IMR-90 (cell line): Measurements from ENCODE around the gene PSD2. TPM values are rescaled to one million over a fixed set of nuclear protein-coding genes. Genes with fewer than 3 reads are reported as not detected.

Experiments used
- ATAC-seq: fragments of 200-7000 bp; cut with Tn5 transposase; 2 replicates; pipeline ENCODE4 v1.9.1; 2020; ENCODE audit warnings: low read depth, mild to moderate bottlenecking, moderate library complexity
- Bru-seq: library from RNA; stranded (reverse); fragments of 400-500 nt; gene quantifications from one replicate; lab custom pipeline; 2021; lab: Mats Ljungman, UMichigan
- BruChase-seq, 2 experiments: library from RNA; stranded (reverse); fragments of 400-500 nt; gene quantifications; one replicate each; lab custom pipeline; 2021; lab: Mats Ljungman, UMichigan
- BruUV-seq: library from RNA; stranded (reverse); fragments of 400-500 nt; replicated peaks from 2 replicates; lab custom pipeline; 2021; lab: Mats Ljungman, UMichigan
- CTCF ChIA-PET: fragments of 300-600 bp; formaldehyde crosslinking; extraction: SDS; loops from one replicate; lab custom pipeline; 2021; ENCODE audit warnings: antibody characterized with exemption; lab: Yijun Ruan, JAX
- POLR2A ChIA-PET: fragments of 300-600 bp; sonication (Branson Sonifier 250); formaldehyde crosslinking; loops from one replicate; lab custom pipeline; 2022; ENCODE audit warnings: antibody characterized with exemption; ENCODE audit not compliant: unreplicated experiment; lab: Charles Lee
- DNase-seq: peaks from one replicate; pipeline ENCODE4 v3.0.0; 2013
- H2AFZ ChIP-seq: replicated peaks from 2 replicates; pipeline ENCODE3; 2013; ENCODE audit warnings: low read length, mild to moderate bottlenecking; ENCODE audit not compliant: poor library complexity
- H2AK5ac ChIP-seq: 2 replicates; pipeline ENCODE4 v1.6.1; 2013; ENCODE audit warnings: low read depth, low read length, inconsistent platforms
- H2AK9ac ChIP-seq: replicated peaks from 2 replicates; pipeline ENCODE3; 2013; ENCODE audit warnings: mild to moderate bottlenecking, low read depth, low read length, moderate library complexity; ENCODE audit not compliant: poor library complexity
- H2BK120ac ChIP-seq: 2 replicates; pipeline ENCODE4 v1.6.1; 2013; ENCODE audit warnings: low read depth, low read length, inconsistent platforms
- H2BK15ac ChIP-seq: 3 replicates; pipeline ENCODE4 v1.6.1; 2013; ENCODE audit warnings: low read depth, low read length, inconsistent platforms
- H2BK20ac ChIP-seq: 2 replicates; pipeline ENCODE4 v1.6.1; 2013; ENCODE audit warnings: low read depth, mild to moderate bottlenecking, inconsistent platforms, low read length, moderate library complexity
- H2BK5ac ChIP-seq: 2 replicates; pipeline ENCODE4 v1.6.1; 2013; ENCODE audit warnings: mild to moderate bottlenecking, low read depth, low read length, inconsistent platforms; ENCODE audit not compliant: poor library complexity, severe bottlenecking
- H3K14ac ChIP-seq: replicated peaks from 2 replicates; pipeline ENCODE4 v1.6.1; 2013; ENCODE audit warnings: low read depth, low read length, inconsistent platforms
- H3K18ac ChIP-seq: 2 replicates; pipeline ENCODE4 v1.6.1; 2013; ENCODE audit warnings: low read depth, low read length, control low read depth
- H3K23ac ChIP-seq: 2 replicates; pipeline ENCODE4 v1.6.1; 2013; ENCODE audit warnings: low read depth, low read length, inconsistent platforms
- H3K27ac ChIP-seq: 2 replicates; pipeline ENCODE4 v1.5.1; 2013; ENCODE audit warnings: mild to moderate bottlenecking, control low read depth, low read length; ENCODE audit not compliant: insufficient read depth
- H3K27me3 ChIP-seq: 2 replicates; pipeline ENCODE4 v1.6.1; 2013; ENCODE audit warnings: low read length; ENCODE audit not compliant: control insufficient read depth, insufficient read depth
- H3K36me3 ChIP-seq: 2 replicates; pipeline ENCODE4 v1.6.1; 2013; ENCODE audit warnings: low read length, mixed read lengths; ENCODE audit not compliant: control insufficient read depth, insufficient read depth
- H3K4ac ChIP-seq: 2 replicates; pipeline ENCODE4 v1.6.1; 2013; ENCODE audit warnings: low read depth, low read length, inconsistent platforms
- H3K4me1 ChIP-seq: 2 replicates; pipeline ENCODE4 v1.6.1; 2013; ENCODE audit warnings: low read length, mixed read lengths; ENCODE audit not compliant: control insufficient read depth, insufficient read depth
- H3K4me2 ChIP-seq: 2 replicates; pipeline ENCODE4 v1.6.1; 2013; ENCODE audit warnings: low read depth, mild to moderate bottlenecking, control low read depth, low read length, moderate library complexity
- H3K4me3 ChIP-seq: 2 replicates; pipeline ENCODE4 v1.5.1; 2013; ENCODE audit warnings: low read depth, mild to moderate bottlenecking, control low read depth, low read length, moderate library complexity; ENCODE audit not compliant: insufficient read depth
- H3K56ac ChIP-seq: 2 replicates; pipeline ENCODE4 v1.6.1; 2013; ENCODE audit warnings: low read length, inconsistent platforms; ENCODE audit not compliant: insufficient read depth; ENCODE audit errors: extremely low read depth
- H3K79me1 ChIP-seq, 2 experiments: 2 replicates each; pipeline ENCODE4 v1.6.1; 2013; ENCODE audit warnings: low read length in 2 of 2, inconsistent platforms in 1 of 2, low read depth in 1 of 2
- H3K9ac ChIP-seq: 2 replicates; pipeline ENCODE4 v1.6.1; 2013; ENCODE audit warnings: low read depth, low read length, control low read depth
- H3K9me1 ChIP-seq: 2 replicates; pipeline ENCODE4 v1.6.1; 2013; ENCODE audit warnings: low read length, inconsistent platforms; ENCODE audit not compliant: insufficient read depth
- H3K9me3 ChIP-seq: 2 replicates; pipeline ENCODE4 v1.6.1; 2013; ENCODE audit warnings: low read length; ENCODE audit not compliant: control insufficient read depth, insufficient read depth
- H4K20me1 ChIP-seq: 2 replicates; pipeline ENCODE4 v1.6.1; 2013; ENCODE audit warnings: low read length, inconsistent platforms; ENCODE audit not compliant: insufficient read depth
- H4K5ac ChIP-seq: 2 replicates; pipeline ENCODE4 v1.6.1; 2013; ENCODE audit warnings: mild to moderate bottlenecking, low read depth, low read length, control low read depth
- H4K8ac ChIP-seq, 2 experiments: 2 replicates each; pipeline ENCODE4 v1.6.1; 2013; ENCODE audit warnings: low read depth in 2 of 2, low read length in 2 of 2, control low read depth in 1 of 2, inconsistent platforms in 1 of 2
- H4K91ac ChIP-seq: 2 replicates; pipeline ENCODE4 v1.6.1; 2013; ENCODE audit warnings: low read depth, low read length, inconsistent platforms; ENCODE audit not compliant: insufficient read depth
- BHLHE40 ChIP-seq: fragments of 150-350 bp; IDR thresholded peaks from 2 replicates; pipeline ENCODE4 v1.6.1; 2016; ENCODE audit warnings: mild to moderate bottlenecking, low read depth, low read length
- MAZ ChIP-seq: IDR thresholded peaks from 2 replicates; pipeline ENCODE4 v1.6.1; 2012; ENCODE audit warnings: low read depth, mild to moderate bottlenecking, low read length, improper control_type of control experiment, moderate library complexity, borderline replicate concordance
- WGBS, 2 experiments: methylation state at CpG; one replicate each; pipeline versions ENCODE4 v1.1.5 to v1.1.7; 2013; ENCODE audit warnings: missing lambda C conversion rate in 2 of 2; ENCODE audit not compliant: insufficient read length in 1 of 2; ENCODE audit errors: extremely low coverage in 2 of 2; 5-methylcytosine and 5-hydroxymethylcytosine counted together
- dilution Hi-C: fragments of 300-500 bp; cut with HindIII; formaldehyde crosslinking; loops from one replicate; pipeline ENCODE4 v1.14.3; 2018; ENCODE audit warnings: low sequenced_read_pairs; ENCODE audit not compliant: unreplicated experiment
- in situ Hi-C: fragments of 300-500 bp; cut with MboI; formaldehyde crosslinking; loops from 3 replicates; pipeline ENCODE4 v1.14.3; 2019; ENCODE audit warnings: low sequenced_read_pairs, inconsistent platforms, mixed read lengths
- intact Hi-C: fragments of 100-400 bp; cut with micrococcal nuclease; formaldehyde crosslinking; loops from 2 replicates; pipeline ENCODE4 v1.10.0; 2022
- long read RNA-seq: library from polyadenylated mRNA; unstranded; transcript quantifications from one replicate; pipeline ENCODE4 v2.0.0, GENCODE V29; 2021; ENCODE audit not compliant: unreplicated experiment
- polyA plus RNA-seq, 3 experiments: library from polyadenylated mRNA; depleted of rRNA; stranded (reverse); fragments of >200 nt; gene quantifications; 2 replicates each; pipeline ENCODE4 v1.2.3, GENCODE V29; 2012; ENCODE audit warnings: low replicate concordance in 1 of 3
- total RNA-seq: library from RNA; depleted of rRNA; stranded (reverse); fragments of >200 nt; gene quantifications from 2 replicates; pipeline ENCODE4 v1.2.3, GENCODE V29; 2012; rRNA removed

The PSD2 gene
- total RNA-seq = not detected in 2 replicates
- 0.03 and 0.05 TPM in 2 replicates for polyA plus RNA-seq (2012; rRNA removed)
- 0.03 and 0.06 TPM in 2 replicates for polyA plus RNA-seq (2012; cell fraction: cytosol; rRNA removed)
- polyA plus RNA-seq (2012; cell fraction: nucleus; rRNA removed; ENCODE audit: low replicate concordance) = 0.11 and 0.16 TPM in 2 replicates
- percentile 16 among the genes with signal in this experiment for Bru-seq, nascent RNA
- BruChase-seq, experiment 1, labeled RNA remaining after a 6-hour chase = percentile 17 among the genes with signal in this experiment
- percentile 24 among the genes with signal in this experiment for BruChase-seq, experiment 2, labeled RNA remaining after a 2-hour chase
- long read RNA-seq = 0 reads

DNA sequence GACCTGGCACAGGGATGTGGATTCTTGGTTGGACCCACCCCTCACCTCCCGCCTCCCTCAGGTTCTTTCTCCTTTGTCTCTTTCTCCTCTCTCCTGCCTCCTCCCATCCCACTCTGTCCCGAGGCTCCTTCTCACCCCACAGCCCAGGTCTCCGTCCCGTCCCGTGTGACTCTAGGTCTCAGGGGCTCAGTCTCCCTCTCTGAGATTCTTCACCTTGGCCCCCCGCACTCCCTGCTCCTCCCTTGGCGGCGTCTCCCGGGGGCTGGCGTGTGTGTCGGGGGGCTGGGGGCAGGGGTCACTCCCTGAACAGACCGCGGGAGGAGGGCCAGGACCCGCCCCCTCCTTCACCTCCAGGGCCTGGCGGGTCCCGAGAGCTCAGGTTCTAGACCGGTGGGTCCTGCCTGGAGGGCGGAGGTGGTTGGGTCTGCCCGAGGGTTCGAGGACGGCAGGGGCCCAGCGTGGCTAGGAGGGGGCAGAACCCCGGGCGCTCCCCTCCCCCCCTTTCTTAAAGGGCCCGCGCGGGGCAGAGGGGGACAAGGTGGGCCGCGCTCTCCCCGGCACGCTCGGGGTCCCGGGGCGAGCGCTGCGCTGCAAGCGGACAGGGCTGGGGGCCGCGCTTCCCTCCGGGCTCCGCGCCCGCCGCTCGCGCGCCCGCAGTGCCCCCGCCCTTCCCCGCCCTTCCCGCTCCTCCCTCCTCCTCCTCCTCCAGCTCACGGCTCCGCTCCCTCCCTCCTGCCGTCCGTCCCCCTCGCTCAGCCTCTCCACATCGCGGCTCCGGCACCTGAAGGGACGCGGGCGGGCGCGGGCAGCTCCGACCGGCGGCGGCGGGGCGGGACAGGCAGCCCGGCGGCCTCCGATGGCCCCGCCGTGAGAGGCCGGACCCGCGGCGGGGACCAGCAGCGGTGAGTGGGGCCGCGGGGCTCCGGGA, at the start of gene PSD2:
PSD2 (plus strand) TSS at position 735 of the 928 bp plus-strand sequence. CDS start 13,633 bp downstream, outside the sequence.
- H3K18ac ChIP-seq = no peak within 1 kb of the TSS
- ChIA-PET POLR2A (no interaction called here), CTCF (no interaction called here)
- no peak within 1 kb of the TSS for H3K27ac ChIP-seq
- H3K4me1 ChIP-seq = no peaks in the 10 kb centered on the region
- H3K56ac ChIP-seq = no peak within 1 kb of the TSS
- no peaks in the 10 kb centered on the region for H4K20me1 ChIP-seq
- in situ Hi-C loops (loop anchor here (25.0 kb wide), 1 partner anchor 567 kb away; the partner anchor contains the start of gene SLC4A9), intact Hi-C loops (no loop called here), dilution Hi-C loops (no loop called here)
- H2BK20ac ChIP-seq = no peak within 1 kb of the TSS
- no peak within 1 kb of the TSS for H3K9ac ChIP-seq
- no peaks in the 10 kb centered on the region for H3K36me3 ChIP-seq
- no peak within 1 kb of the TSS for H2BK5ac ChIP-seq
- no peak within 1 kb of the TSS for H3K14ac ChIP-seq
- WGBS, 2 experiments = 2% methylated on average over 27 of the region's 83 CpGs; no CpG with 5 or more reads in 1 of the 2 experiments
- BruUV-seq = no TSS peak
- H2AFZ ChIP-seq = peak within 1 kb of the TSS; percentile 58
- no peak within 1 kb of the TSS for H4K8ac ChIP-seq
- no peak within 1 kb of the TSS for H3K23ac ChIP-seq
- no peaks in the 10 kb centered on the region for H3K9me3 ChIP-seq
- no peak within 1 kb of the TSS for H2BK15ac ChIP-seq
- H2BK120ac ChIP-seq = no peak within 1 kb of the TSS
- H4K5ac ChIP-seq = no peak within 1 kb of the TSS
- no peak within 1 kb of the TSS for H3K4ac ChIP-seq
- no peaks in the 10 kb centered on the region for H3K9me1 ChIP-seq
- peak within 1 kb of the TSS; percentile 27; the same call in 1 of the 2 replicates for H3K4me3 ChIP-seq
- H3K79me1 ChIP-seq = no peaks in the 10 kb centered on the region
- H3K27me3 ChIP-seq = peaks cover 77% of the 10 kb centered on the region
- no peak within 1 kb of the TSS for H2AK9ac ChIP-seq
- TF ChIP-seq BHLHE40 (no peak), MAZ (0 out of 2 replicates have a peak, but pooled peaks have one; percentile 12)
- ATAC-seq = peak; percentile 81
- no peak for DNase-seq
- no peak within 1 kb of the TSS for H4K91ac ChIP-seq
- no peak within 1 kb of the TSS; the same call in 1 of the 2 replicates for H3K4me2 ChIP-seq
- H2AK5ac ChIP-seq = no peak within 1 kb of the TSS
